Lower lobe of right lung (tissue), 2 donors: Measurements from ENCODE around the gene HOXB1. TPM values are rescaled to one million over a fixed set of nuclear protein-coding genes. Genes with fewer than 3 reads are reported as not detected.

ENCODE experiments used
- ATAC-seq, 2 donors: fragments of 200-7000 bp; cut with Tn5 transposase; one replicate each; pipeline ENCODE4 v1.9.1; 2020 to 2022; ENCODE audit warnings: mild to moderate bottlenecking in 2 of 2, moderate library complexity in 2 of 2
- DNase-seq: peaks from one replicate; pipeline ENCODE4 v3.0.0-alpha.2; 2020
- H3K27ac ChIP-seq: fragments of 200-600 bp; one replicate; pipeline ENCODE4 v1.8.0; 2022
- H3K27me3 ChIP-seq: fragments of 200-600 bp; one replicate; pipeline ENCODE4 v1.8.0; 2022; ENCODE audit warnings: low read depth
- H3K36me3 ChIP-seq: fragments of 200-600 bp; one replicate; pipeline ENCODE4 v1.8.0; 2022; ENCODE audit warnings: mild to moderate bottlenecking
- H3K4me1 ChIP-seq: fragments of 200-600 bp; one replicate; pipeline ENCODE4 v1.8.0; 2022
- H3K4me3 ChIP-seq: fragments of 200-600 bp; one replicate; pipeline ENCODE4 v1.8.0; 2022; ENCODE audit warnings: mild to moderate bottlenecking
- H3K9me3 ChIP-seq: fragments of 200-600 bp; one replicate; pipeline ENCODE4 v1.8.0; 2022
- CTCF ChIP-seq: fragments of 200-600 bp; IDR thresholded peaks from one replicate; pipeline ENCODE4 v1.8.0; 2022; ENCODE audit warnings: antibody characterized with exemption, mild to moderate bottlenecking
- intact Hi-C: fragments of 100-400 bp; cut with DNase I; formaldehyde crosslinking; loops from one replicate; pipeline ENCODE4 v1.11.0; 2022
- total RNA-seq: library from RNA; stranded (reverse); fragmentation: NEBNext Ultra II Directional; extraction: Animal tissue kit (Norgen Biotek cat#: 25700); gene quantifications from one replicate; pipeline ENCODE4 v1.2.1, GENCODE V29; 2021
- donor health status: DM: no; HTN: yes; CAD: no; lungs with severe emphysema.

Gene HOXB1
- total RNA-seq, 1 donor from 2014 or later = not detected

- no peaks in the 10 kb centered on the region for H3K36me3 ChIP-seq
- TF ChIP-seq CTCF = no peak
- no peaks in the 10 kb centered on the region for H3K9me3 ChIP-seq
- ATAC-seq = no peak
- DNase-seq = no peak
- peaks cover 12% of the 10 kb centered on the region for H3K4me1 ChIP-seq
- peak overlapping the region; percentile 81 for H3K27ac ChIP-seq
- intact Hi-C loops = no loop called here
- H3K27me3 ChIP-seq = peaks cover 62% of the 10 kb centered on the region
- H3K4me3 ChIP-seq = no peak overlapping the region
Measured at GRCh38 chr17:48551214-48551555, 20.4 kb upstream of the HOXB1 start.

GRCh38 chr17:48550502-48551213 is 19.8 kb upstream of the HOXB1 start:
- H3K9me3 ChIP-seq = no peaks in the 10 kb centered on the region
- H3K27ac ChIP-seq = peak overlapping the region; percentile 81
- ATAC-seq = no peak
- H3K4me1 ChIP-seq = peaks cover 15% of the 10 kb centered on the region
- no peaks in the 10 kb centered on the region for H3K36me3 ChIP-seq
- peaks cover 60% of the 10 kb centered on the region for H3K27me3 ChIP-seq
- intact Hi-C loops = no loop called here
- no peak overlapping the region for H3K4me3 ChIP-seq
- no peak for DNase-seq
- no peak for TF ChIP-seq CTCF

GRCh38 chr17:48549914-48550501 is 19.2 kb upstream of the HOXB1 start:
- no peak for ATAC-seq
- no peak overlapping the region for H3K4me3 ChIP-seq
- no peak for DNase-seq
- peak overlapping the region; percentile 81 for H3K27ac ChIP-seq
- no peaks in the 10 kb centered on the region for H3K36me3 ChIP-seq
- no peaks in the 10 kb centered on the region for H3K9me3 ChIP-seq
- no peak for TF ChIP-seq CTCF
- peaks cover 63% of the 10 kb centered on the region for H3K27me3 ChIP-seq
- peaks cover 21% of the 10 kb centered on the region for H3K4me1 ChIP-seq
- intact Hi-C loops = no loop called here

GRCh38 chr17:48549281-48549630 is 18.4 kb upstream of the HOXB1 start:
- intact Hi-C loops = no loop called here
- no peaks in the 10 kb centered on the region for H3K9me3 ChIP-seq
- peak overlapping the region; percentile 56 for H3K27ac ChIP-seq
- no peak for TF ChIP-seq CTCF
- ATAC-seq (no peak), DNase-seq (no peak)
- H3K36me3 ChIP-seq = no peaks in the 10 kb centered on the region
- peaks cover 24% of the 10 kb centered on the region for H3K4me1 ChIP-seq
- no peak overlapping the region for H3K4me3 ChIP-seq
- H3K27me3 ChIP-seq = peaks cover 62% of the 10 kb centered on the region

- ATAC-seq (no peak), DNase-seq (no peak)
- peaks cover 61% of the 10 kb centered on the region for H3K27me3 ChIP-seq
- H3K27ac ChIP-seq = peak overlapping the region; percentile 56
- no peak for TF ChIP-seq CTCF
- no peak overlapping the region for H3K4me3 ChIP-seq
- H3K9me3 ChIP-seq = no peaks in the 10 kb centered on the region
- peaks cover 24% of the 10 kb centered on the region for H3K4me1 ChIP-seq
- no peaks in the 10 kb centered on the region for H3K36me3 ChIP-seq
- intact Hi-C loops = no loop called here
Measured at GRCh38 chr17:48548523-48549280, 17.9 kb upstream of the HOXB1 start.
